Ectodermal cell (in vitro differentiated cells): ENCODE measurements around the gene DOCK6.

ENCODE experiments used
- H3K27ac ChIP-seq: 2 replicates; pipeline ENCODE4 v1.7.0; 2013; ENCODE audit warnings: mild to moderate bottlenecking, low read depth, low read length; ENCODE audit not compliant: insufficient read depth, poor library complexity, severe bottlenecking
- H3K27me3 ChIP-seq: 2 replicates; pipeline ENCODE4 v1.7.0; 2013; ENCODE audit warnings: mild to moderate bottlenecking, low read length; ENCODE audit not compliant: insufficient read depth, control insufficient read depth, poor library complexity, severe bottlenecking
- H3K36me3 ChIP-seq: one replicate; pipeline ENCODE4 v1.7.0; 2013; ENCODE audit warnings: low read length; ENCODE audit not compliant: control insufficient read depth, insufficient read depth
- H3K4me1 ChIP-seq: one replicate; pipeline ENCODE4 v1.7.0; 2013; ENCODE audit warnings: low read length; ENCODE audit not compliant: control insufficient read depth, insufficient read depth
- H3K4me3 ChIP-seq: 2 replicates; pipeline ENCODE4 v1.7.0; 2013; ENCODE audit warnings: low read depth, low read length, control low read depth; ENCODE audit not compliant: insufficient read depth
- H3K9me3 ChIP-seq: 2 replicates; pipeline ENCODE4 v1.7.0; 2013; ENCODE audit warnings: mild to moderate bottlenecking, low read length, moderate library complexity; ENCODE audit not compliant: control insufficient read depth
- WGBS, 2 experiments: methylation state at CpG; one replicate each; pipeline ENCODE4 v1.1.7; 2013; ENCODE audit warnings: missing lambda C conversion rate in 2 of 2; 5-methylcytosine and 5-hydroxymethylcytosine counted together

DOCK6 gene

GRCh38 chr19:11225172-11225571 lies 37.2 kb downstream of the DOCK6 start:
- Histone ChIP-seq H3K4me3 (no peak overlapping the region), H3K9me3 (no peaks in the 10 kb centered on the region), H3K4me1 (no peaks in the 10 kb centered on the region), H3K36me3 (peaks cover 16% of the 10 kb centered on the region), H3K27ac (no peak overlapping the region), H3K27me3 (no peaks in the 10 kb centered on the region)
- 92 to 96% methylated on average over 5 of the region's 5 CpGs for WGBS, 2 experiments

GRCh38 chr19:11224429-11224828 lies 37.9 kb downstream of the DOCK6 start:
- H3K27me3 ChIP-seq = no peaks in the 10 kb centered on the region
- no peak overlapping the region for H3K27ac ChIP-seq
- no peak overlapping the region for H3K4me3 ChIP-seq
- H3K4me1 ChIP-seq = no peaks in the 10 kb centered on the region
- no peaks in the 10 kb centered on the region for H3K9me3 ChIP-seq
- 92 to 97% methylated on average over 7 of the region's 7 CpGs for WGBS, 2 experiments
- H3K36me3 ChIP-seq = peaks cover 16% of the 10 kb centered on the region

GRCh38 chr19:11223200-11223599 lies 39.1 kb downstream of the DOCK6 start:
- no peak overlapping the region for H3K27ac ChIP-seq
- 94% methylated on average over 2 of the region's 3 CpGs for WGBS, 2 experiments
- H3K36me3 ChIP-seq = peaks cover 16% of the 10 kb centered on the region
- H3K9me3 ChIP-seq = no peaks in the 10 kb centered on the region
- no peak overlapping the region for H3K4me3 ChIP-seq
- H3K27me3 ChIP-seq = no peaks in the 10 kb centered on the region
- no peaks in the 10 kb centered on the region for H3K4me1 ChIP-seq

- Histone ChIP-seq H3K27me3 (no peaks in the 10 kb centered on the region), H3K4me3 (no peak overlapping the region), H3K9me3 (no peaks in the 10 kb centered on the region), H3K4me1 (no peaks in the 10 kb centered on the region), H3K27ac (no peak overlapping the region), H3K36me3 (peaks cover 16% of the 10 kb centered on the region)
- WGBS, 2 experiments = 90 to 93% methylated on average over 3 of the region's 3 CpGs
Observed at GRCh38 chr19:11221082-11221598, 41.2 kb downstream of the DOCK6 start.

GRCh38 chr19:11214387-11214786 lies 47.9 kb downstream of the DOCK6 start:
- Histone ChIP-seq H3K9me3 (no peaks in the 10 kb centered on the region), H3K27me3 (no peaks in the 10 kb centered on the region), H3K36me3 (no peaks in the 10 kb centered on the region), H3K4me1 (no peaks in the 10 kb centered on the region), H3K27ac (no peak overlapping the region), H3K4me3 (no peak overlapping the region)
- 93 to 96% methylated on average over 6 of the region's 6 CpGs for WGBS, 2 experiments

GRCh38 chr19:11210656-11210928 lies 51.7 kb downstream of the DOCK6 start:
- Histone ChIP-seq H3K36me3 (no peaks in the 10 kb centered on the region), H3K4me1 (no peaks in the 10 kb centered on the region), H3K9me3 (no peaks in the 10 kb centered on the region), H3K4me3 (no peak overlapping the region), H3K27me3 (no peaks in the 10 kb centered on the region), H3K27ac (no peak overlapping the region)
- 87 to 98% methylated on average over 1 of the region's 1 CpG for WGBS, 2 experiments

GRCh38 chr19:11209839-11210655 lies 52.3 kb downstream of the DOCK6 start:
- WGBS, 2 experiments = 86 to 88% methylated on average over 2 of the region's 2 CpGs
- no peaks in the 10 kb centered on the region for H3K36me3 ChIP-seq

GRCh38 chr19:11208561-11209471 lies 53.5 kb downstream of the DOCK6 start:
- WGBS, 2 experiments = 94 to 96% methylated on average over 38 of the region's 38 CpGs
- H3K9me3 ChIP-seq = no peaks in the 10 kb centered on the region
- H3K4me1 ChIP-seq = no peaks in the 10 kb centered on the region
- no peak overlapping the region for H3K27ac ChIP-seq
- no peak overlapping the region for H3K4me3 ChIP-seq
- H3K27me3 ChIP-seq = no peaks in the 10 kb centered on the region
- no peaks in the 10 kb centered on the region for H3K36me3 ChIP-seq

More at GRCh38 chr19:11209839-11210655, 52.3 kb downstream of the DOCK6 start:
- H3K4me3 ChIP-seq = no peak overlapping the region
- no peaks in the 10 kb centered on the region for H3K4me1 ChIP-seq
- no peaks in the 10 kb centered on the region for H3K9me3 ChIP-seq
- no peaks in the 10 kb centered on the region for H3K27me3 ChIP-seq
- no peak overlapping the region for H3K27ac ChIP-seq

GRCh38 chr19:11205939-11206570 lies 56.3 kb downstream of the DOCK6 start:
- Histone ChIP-seq H3K27me3 (no peaks in the 10 kb centered on the region), H3K9me3 (no peaks in the 10 kb centered on the region), H3K4me1 (no peaks in the 10 kb centered on the region), H3K27ac (no peak overlapping the region), H3K4me3 (no peak overlapping the region), H3K36me3 (no peaks in the 10 kb centered on the region)
- 92 to 94% methylated on average over 9 of the region's 9 CpGs for WGBS, 2 experiments

- 92% methylated on average over 5 of the region's 5 CpGs for WGBS, 2 experiments
- no peaks in the 10 kb centered on the region for H3K27me3 ChIP-seq
- H3K4me3 ChIP-seq = no peak overlapping the region
- no peak overlapping the region for H3K27ac ChIP-seq
- no peaks in the 10 kb centered on the region for H3K9me3 ChIP-seq
- no peaks in the 10 kb centered on the region for H3K36me3 ChIP-seq
- no peaks in the 10 kb centered on the region for H3K4me1 ChIP-seq
Observed at GRCh38 chr19:11204943-11205349, 57.4 kb downstream of the DOCK6 start.
